SK-N-SH (cell line): ENCODE measurements around the gene ABCB4. TPM values are rescaled to one million over a fixed set of nuclear protein-coding genes. Genes with fewer than 3 reads are reported as not detected.

ENCODE experiments used
- CTCF ChIA-PET: fragments of 300-600, 350-600 bp; formaldehyde crosslinking; extraction: SDS; loops from one replicate; lab custom pipeline; 2021; lab: Yijun Ruan, JAX
- POLR2A ChIA-PET: fragments of 350-600 bp; sonication (Branson Sonifier 250); formaldehyde crosslinking; extraction: SDS; loops from one replicate; lab custom pipeline; 2020; ENCODE audit warnings: antibody characterized with exemption, inconsistent platforms; lab: Yijun Ruan, JAX
- DNase-seq: peaks from one replicate; pipeline ENCODE4 v3.0.0; 2012
- H2AFZ ChIP-seq: fragments of 200-600 bp; sonication (generic); 2 replicates; pipeline ENCODE4 v1.8.1; 2016; ENCODE audit warnings: antibody characterized with exemption, mild to moderate bottlenecking, low read depth
- H3F3A ChIP-seq: fragments of 200-600 bp; sonication (generic); replicated peaks from 2 replicates; pipeline ENCODE3; 2016; ENCODE audit warnings: antibody characterized with exemption, mild to moderate bottlenecking; ENCODE audit not compliant: insufficient read depth
- H3K27ac ChIP-seq, 2 experiments: fragments of 200-500 bp in 1 of 2; fragments of 200-600 bp in 1 of 2; sonication (Bioruptor generic) in 1 of 2; sonication (generic), shearing (Covaris generic) in 1 of 2; 2 replicates each; pipeline versions ENCODE4 v1.5.1 to v1.6.1; 2014 to 2016; ENCODE audit warnings: low read depth in 2 of 2, inconsistent platforms in 1 of 2, low read length in 1 of 2, mild to moderate bottlenecking in 1 of 2, mixed read lengths in 1 of 2
- H3K27me3 ChIP-seq: fragments of 200-600 bp; sonication (generic), shearing (Covaris generic); 2 replicates; pipeline ENCODE4 v1.6.1; 2016; ENCODE audit warnings: mixed run types; ENCODE audit not compliant: insufficient read depth
- H3K36me3 ChIP-seq, 2 experiments: fragments of 200-500 bp in 1 of 2; fragments of 200-600 bp in 1 of 2; sonication (Bioruptor generic) in 1 of 2; sonication (generic) in 1 of 2; replicated peaks in 1 of 2; 2 replicates each; pipeline versions ENCODE3 to v1.5.1; 2014 to 2016; ENCODE audit warnings: low read length in 1 of 2, mild to moderate bottlenecking in 1 of 2; ENCODE audit not compliant: insufficient read depth in 2 of 2, control insufficient read depth in 1 of 2
- H3K4me1 ChIP-seq, 2 experiments: fragments of 200-500 bp in 1 of 2; fragments of 200-600 bp in 1 of 2; sonication (Bioruptor generic) in 1 of 2; sonication (generic), shearing (Covaris generic) in 1 of 2; 2 replicates each; pipeline versions ENCODE4 v1.5.1 to v1.6.1; 2014 to 2016; ENCODE audit warnings: low read depth in 1 of 2, low read length in 1 of 2, mixed run types in 1 of 2; ENCODE audit not compliant: insufficient read depth in 2 of 2, control insufficient read depth in 1 of 2
- H3K4me2 ChIP-seq: fragments of 200-600 bp; sonication (generic), shearing (Covaris generic); 2 replicates; pipeline ENCODE4 v1.6.1; 2017; ENCODE audit warnings: mixed run types
- H3K4me3 ChIP-seq, 2 experiments: fragments of 200-500 bp in 1 of 2; fragments of 200-600 bp in 1 of 2; sonication (Bioruptor generic) in 1 of 2; sonication (generic), shearing (Covaris generic) in 1 of 2; 2 replicates each; pipeline versions ENCODE4 v1.5.1 to v1.8.1; 2014 to 2016; ENCODE audit warnings: low read depth in 2 of 2, inconsistent platforms in 1 of 2, low read length in 1 of 2, mild to moderate bottlenecking in 1 of 2, mixed read lengths in 1 of 2, moderate library complexity in 1 of 2
- H3K79me2 ChIP-seq: fragments of 200-600 bp; sonication (generic); 2 replicates; pipeline ENCODE4 v1.8.1; 2017; ENCODE audit warnings: mild to moderate bottlenecking; ENCODE audit not compliant: insufficient read depth
- H3K9ac ChIP-seq: fragments of 200-600 bp; sonication (generic); 2 replicates; pipeline ENCODE4 v1.6.1; 2017; ENCODE audit warnings: mixed run types
- H3K9me2 ChIP-seq: fragments of 200-600 bp; sonication (generic); 2 replicates; pipeline ENCODE4 v1.6.1; 2017; ENCODE audit warnings: mixed run types
- H3K9me3 ChIP-seq: fragments of 200-600 bp; sonication (generic); 2 replicates; pipeline ENCODE4 v1.6.1; 2017; ENCODE audit warnings: mixed run types, mild to moderate bottlenecking, moderate library complexity
- H4K20me1 ChIP-seq: fragments of 200-600 bp; sonication (generic); 2 replicates; pipeline ENCODE4 v1.6.1; 2017; ENCODE audit warnings: mild to moderate bottlenecking, mixed run types; ENCODE audit not compliant: insufficient read depth
- CHD2 ChIP-seq: fragments of 150-350 bp; IDR thresholded peaks from 2 replicates; pipeline ENCODE4 v1.6.1; 2018; ENCODE audit warnings: low read length; ENCODE audit not compliant: partially characterized antibody
- EZH2phosphoT487 ChIP-seq: fragments of 200-600 bp; sonication (generic); IDR thresholded peaks from 2 replicates; pipeline ENCODE4 v1.6.1; 2017; ENCODE audit warnings: low read depth, mixed run types, mild to moderate bottlenecking, antibody characterized with exemption, moderate library complexity, borderline replicate concordance
- GABPA ChIP-seq: IDR thresholded peaks from 2 replicates; pipeline ENCODE4 v1.4.0; 2012; ENCODE audit warnings: low read depth, mild to moderate bottlenecking
- JUND ChIP-seq: IDR thresholded peaks from 2 replicates; pipeline ENCODE4 v1.4.0; 2012
- MEF2A ChIP-seq: IDR thresholded peaks from 2 replicates; pipeline ENCODE4 v1.4.0; 2012; ENCODE audit warnings: low read depth, borderline replicate concordance
- MXI1 ChIP-seq: IDR thresholded peaks from 2 replicates; pipeline ENCODE4 v1.6.1; 2012; ENCODE audit warnings: mild to moderate bottlenecking, low read depth, low read length, improper control_type of control experiment
- NFIC ChIP-seq: IDR thresholded peaks from 2 replicates; pipeline ENCODE4 v1.4.0; 2012; ENCODE audit warnings: borderline replicate concordance
- POLR2AphosphoS5 ChIP-seq: IDR thresholded peaks from 2 replicates; pipeline ENCODE4 v1.6.1; 2012; ENCODE audit warnings: low read depth, low read length
- RCOR1 ChIP-seq: fragments of 150-350 bp; IDR thresholded peaks from 2 replicates; pipeline ENCODE4 v1.6.1; 2017; ENCODE audit warnings: antibody characterized with exemption, low read length
- REST ChIP-seq: IDR thresholded peaks from 2 replicates; pipeline ENCODE4 v1.6.1; 2012; ENCODE audit warnings: mild to moderate bottlenecking, low read depth, low read length, moderate library complexity
- RFX5 ChIP-seq: IDR thresholded peaks from 2 replicates; pipeline ENCODE4 v1.6.1; 2012; ENCODE audit warnings: mild to moderate bottlenecking, improper control_type of control experiment, low read length
- SIN3A ChIP-seq: IDR thresholded peaks from 2 replicates; pipeline ENCODE4 v1.6.1; 2012; ENCODE audit warnings: low read depth, mild to moderate bottlenecking, low read length, moderate library complexity, borderline replicate concordance
- SMC3 ChIP-seq: IDR thresholded peaks from 2 replicates; pipeline ENCODE4 v1.6.1; 2012; ENCODE audit warnings: low read depth, low read length, improper control_type of control experiment
- TAF1 ChIP-seq: IDR thresholded peaks from 2 replicates; pipeline ENCODE4 v1.6.1; 2012; ENCODE audit warnings: low read depth, mild to moderate bottlenecking, low read length, moderate library complexity, borderline replicate concordance
- TCF12 ChIP-seq: IDR thresholded peaks from 2 replicates; pipeline ENCODE4 v1.4.0; 2012
- WGBS: methylation state at CpG from one replicate; pipeline ENCODE4 v1.1.6; 2017; ENCODE audit warnings: low lambda C conversion rate; 5-methylcytosine and 5-hydroxymethylcytosine counted together
- polyA plus RNA-seq, 3 experiments: library from polyadenylated mRNA; depleted of rRNA; stranded (reverse); fragments of >200 nt; gene quantifications; 2 replicates each; pipeline ENCODE4 v1.2.3, GENCODE V29; 2012
- TF ChIP-seq, protein P1 (sequence below): fragments of 200-600 bp; sonication (generic); IDR thresholded peaks from 2 replicates; pipeline ENCODE4 v1.6.1; 2017; ENCODE audit warnings: antibody characterized with exemption, mild to moderate bottlenecking, moderate library complexity
- TF ChIP-seq, protein P2 (sequence below): IDR thresholded peaks from 2 replicates; pipeline ENCODE4; 2012

Gene ABCB4
- polyA plus RNA-seq (2012; rRNA removed), result 0.18 and 0.42 TPM in 2 replicates
- polyA plus RNA-seq (2012; cell fraction: cytosol; rRNA removed), result 0.01 and 0.07 TPM in 2 replicates
- 0.05 and 0.06 TPM in 2 replicates for polyA plus RNA-seq (2012; cell fraction: nucleus; rRNA removed)

DNA sequence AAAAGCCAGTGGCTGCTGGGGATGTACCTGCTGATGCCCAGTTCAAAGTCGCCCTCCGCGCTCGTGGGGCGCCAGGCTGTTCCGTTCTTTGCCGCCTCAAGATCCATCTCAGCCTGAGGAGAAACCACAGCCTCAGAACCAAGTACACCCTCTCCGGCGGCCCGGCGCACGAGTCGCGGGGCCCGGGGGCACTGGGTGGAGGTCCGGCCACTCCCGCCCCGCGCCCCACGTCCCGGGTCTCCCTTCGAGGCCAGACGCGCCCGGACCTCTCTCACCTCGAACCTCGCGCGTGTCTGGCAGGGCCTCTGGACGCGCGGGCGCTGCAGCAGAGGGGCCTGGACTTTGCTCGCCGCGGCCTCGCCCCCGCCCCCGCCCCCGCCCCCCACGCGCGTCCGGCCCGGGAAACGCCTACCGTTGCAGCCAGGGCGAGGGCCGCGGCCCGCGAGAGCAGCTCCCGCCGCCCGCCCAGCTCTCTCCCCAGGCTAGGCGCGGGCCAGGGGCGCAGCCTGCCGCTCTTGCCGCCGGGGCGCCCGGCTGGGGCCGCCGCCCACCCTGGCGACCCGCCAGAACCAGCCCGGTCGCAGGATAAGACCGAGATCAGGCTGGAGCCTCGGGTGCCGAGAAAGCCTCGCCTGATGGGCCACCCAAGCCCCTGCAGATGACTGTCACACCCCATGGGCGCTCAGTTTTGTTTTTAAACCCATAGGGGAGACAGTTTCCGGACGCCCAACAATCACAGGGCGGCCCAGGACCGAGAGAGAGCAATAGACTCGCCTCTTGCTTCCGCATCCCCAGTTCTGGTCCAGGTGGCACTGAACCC is at the start of gene ABCB4:
Gene ABCB4 (minus strand): TSS at position 322 of the 820 bp plus-strand sequence. CDS start 215 bp downstream, at position 107.
- H4K20me1 ChIP-seq, result no peaks in the 10 kb centered on the region
- H3K9ac ChIP-seq, result no peak within 1 kb of the TSS
- peak; percentile 89 for DNase-seq
- peaks cover 14% of the 10 kb centered on the region for H3K27me3 ChIP-seq
- H3K4me2 ChIP-seq, result peak within 1 kb of the TSS; percentile 38; the same call in 1 of the 2 replicates
- no peaks in the 10 kb centered on the region for H3K79me2 ChIP-seq
- 25% methylated on average over 51 of the region's 80 CpGs for WGBS
- H3K36me3 ChIP-seq, result no peaks in the 10 kb centered on the region
- H3K9me2 ChIP-seq, result no peaks in the 10 kb centered on the region
- CTCF ChIA-PET, result interaction anchor here (1.1 kb wide), 1 partner anchor 31 kb away, joined by 3 read pairs; no protein-coding TSS in a partner anchor
- no peaks in the 10 kb centered on the region for H3F3A ChIP-seq
- POLR2A ChIA-PET, result no interaction called here
- no peak within 1 kb of the TSS for H3K27ac ChIP-seq
- H3K4me1 ChIP-seq, result peaks cover 0 to 14% of the 10 kb centered on the region in 2 experiments; a peak in 1 of 4 replicates
- TF ChIP-seq, protein P1, sequence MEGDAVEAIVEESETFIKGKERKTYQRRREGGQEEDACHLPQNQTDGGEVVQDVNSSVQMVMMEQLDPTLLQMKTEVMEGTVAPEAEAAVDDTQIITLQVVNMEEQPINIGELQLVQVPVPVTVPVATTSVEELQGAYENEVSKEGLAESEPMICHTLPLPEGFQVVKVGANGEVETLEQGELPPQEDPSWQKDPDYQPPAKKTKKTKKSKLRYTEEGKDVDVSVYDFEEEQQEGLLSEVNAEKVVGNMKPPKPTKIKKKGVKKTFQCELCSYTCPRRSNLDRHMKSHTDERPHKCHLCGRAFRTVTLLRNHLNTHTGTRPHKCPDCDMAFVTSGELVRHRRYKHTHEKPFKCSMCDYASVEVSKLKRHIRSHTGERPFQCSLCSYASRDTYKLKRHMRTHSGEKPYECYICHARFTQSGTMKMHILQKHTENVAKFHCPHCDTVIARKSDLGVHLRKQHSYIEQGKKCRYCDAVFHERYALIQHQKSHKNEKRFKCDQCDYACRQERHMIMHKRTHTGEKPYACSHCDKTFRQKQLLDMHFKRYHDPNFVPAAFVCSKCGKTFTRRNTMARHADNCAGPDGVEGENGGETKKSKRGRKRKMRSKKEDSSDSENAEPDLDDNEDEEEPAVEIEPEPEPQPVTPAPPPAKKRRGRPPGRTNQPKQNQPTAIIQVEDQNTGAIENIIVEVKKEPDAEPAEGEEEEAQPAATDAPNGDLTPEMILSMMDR, result no peak
- TF ChIP-seq TCF12 (no peak), SMC3 (no peak), CHD2 (no peak), REST (no peak), RCOR1 (no peak), EZH2phosphoT487 (no peak)
- H2AFZ ChIP-seq, result peak within 1 kb of the TSS; percentile 48; the same call in 1 of the 2 replicates
- peak within 1 kb of the TSS; percentile 36 to 51; a peak in 3 of 4 replicates for H3K4me3 ChIP-seq
- H3K9me3 ChIP-seq, result no peaks in the 10 kb centered on the region

- no peaks in the 10 kb centered on the region for H3K79me2 ChIP-seq
- DNase-seq, result no peak
- no peak overlapping the region for H3K4me3 ChIP-seq
- no peak overlapping the region for H3K9ac ChIP-seq
- H3K27ac ChIP-seq, result no peak overlapping the region
- no peaks in the 10 kb centered on the region for H3K9me2 ChIP-seq
- H3K4me1 ChIP-seq, result no peaks in the 10 kb centered on the region
- ChIA-PET CTCF (no interaction called here), POLR2A (no interaction called here)
- H3K4me2 ChIP-seq, result no peak overlapping the region
- no peaks in the 10 kb centered on the region for H3F3A ChIP-seq
- no peaks in the 10 kb centered on the region for H3K9me3 ChIP-seq
- no peaks in the 10 kb centered on the region for H3K27me3 ChIP-seq
- WGBS, result 23% methylated on average over 2 of the region's 2 CpGs
- no peaks in the 10 kb centered on the region for H4K20me1 ChIP-seq
- peaks cover 0 to 10% of the 10 kb centered on the region in 2 experiments for H3K36me3 ChIP-seq
- H2AFZ ChIP-seq, result no peak overlapping the region
- TF ChIP-seq, protein P2, sequence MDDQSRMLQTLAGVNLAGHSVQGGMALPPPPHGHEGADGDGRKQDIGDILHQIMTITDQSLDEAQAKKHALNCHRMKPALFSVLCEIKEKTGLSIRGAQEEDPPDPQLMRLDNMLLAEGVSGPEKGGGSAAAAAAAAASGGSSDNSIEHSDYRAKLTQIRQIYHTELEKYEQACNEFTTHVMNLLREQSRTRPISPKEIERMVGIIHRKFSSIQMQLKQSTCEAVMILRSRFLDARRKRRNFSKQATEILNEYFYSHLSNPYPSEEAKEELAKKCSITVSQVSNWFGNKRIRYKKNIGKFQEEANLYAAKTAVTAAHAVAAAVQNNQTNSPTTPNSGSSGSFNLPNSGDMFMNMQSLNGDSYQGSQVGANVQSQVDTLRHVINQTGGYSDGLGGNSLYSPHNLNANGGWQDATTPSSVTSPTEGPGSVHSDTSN, result no peak
- TF ChIP-seq JUND (no peak), GABPA (no peak), POLR2AphosphoS5 (no peak), RFX5 (no peak), MXI1 (no peak), RCOR1 (no peak), CHD2 (no peak), TAF1 (no peak), SIN3A (no peak), NFIC (no peak), MEF2A (no peak)
- TF ChIP-seq, protein P1, result no peak
Measured at GRCh38 chr7:87518735-87519134, 43.3 kb upstream of the ABCB4 start.
